GM12865 (cell line): ENCODE data around the gene LRRC72.

Experiments
- DNase-seq: peaks from one replicate; pipeline ENCODE4 v3.0.0; 2010; ENCODE audit warnings: low read depth
- H3K4me3 ChIP-seq: 2 replicates; pipeline ENCODE4 v1.5.1; 2011; ENCODE audit warnings: mild to moderate bottlenecking, low read depth, low read length, control low read depth
- TF ChIP-seq, protein P1 (sequence below): IDR thresholded peaks from 2 replicates; pipeline ENCODE4 v1.5.1; 2011; ENCODE audit warnings: low read length, control low read depth, low read depth, inconsistent platforms; ENCODE audit not compliant: insufficient read depth; ENCODE audit errors: missing control alignments

Gene LRRC72

DNA sequence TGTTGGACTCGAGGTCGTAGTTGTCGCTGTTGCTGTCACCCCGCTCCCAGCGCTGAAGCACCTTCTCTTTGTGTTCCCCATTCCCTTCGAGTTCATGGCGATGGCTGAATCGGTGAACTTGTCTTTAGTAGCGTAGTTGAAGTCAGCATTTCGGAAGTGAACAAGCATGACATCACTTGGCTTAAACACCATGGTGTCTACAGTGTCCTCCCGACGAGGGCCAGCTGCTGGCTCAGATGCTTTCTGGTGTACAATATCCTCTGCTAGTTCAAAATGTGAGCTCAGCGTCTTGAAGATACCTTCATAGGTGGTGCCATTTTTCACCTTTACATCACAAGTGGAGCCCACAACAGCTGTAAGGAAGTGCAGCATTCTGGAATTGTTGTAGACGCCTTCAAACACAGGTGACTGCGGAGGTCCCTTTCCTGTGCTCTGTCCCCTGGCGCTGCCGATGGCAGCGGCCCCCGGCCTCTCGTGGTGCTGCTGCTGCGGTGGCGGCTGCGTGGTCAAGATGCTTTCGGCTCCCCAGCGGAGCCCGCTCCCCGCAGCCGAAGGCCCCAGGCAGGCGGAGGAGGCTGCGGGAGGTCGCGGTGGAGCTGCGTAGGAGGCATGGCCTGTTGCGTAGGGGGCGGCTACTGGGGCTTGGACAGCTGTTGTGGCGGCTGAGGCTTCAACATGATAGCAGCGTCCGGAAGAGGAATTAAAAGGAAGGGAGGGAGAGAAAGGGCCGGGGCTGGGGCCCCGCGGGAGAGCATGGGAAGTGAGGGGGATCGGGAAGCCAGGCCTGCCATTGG lies 59.7 kb downstream of the LRRC72 start:
- H3K4me3 ChIP-seq = no peak overlapping the region
- TF ChIP-seq, protein P1, sequence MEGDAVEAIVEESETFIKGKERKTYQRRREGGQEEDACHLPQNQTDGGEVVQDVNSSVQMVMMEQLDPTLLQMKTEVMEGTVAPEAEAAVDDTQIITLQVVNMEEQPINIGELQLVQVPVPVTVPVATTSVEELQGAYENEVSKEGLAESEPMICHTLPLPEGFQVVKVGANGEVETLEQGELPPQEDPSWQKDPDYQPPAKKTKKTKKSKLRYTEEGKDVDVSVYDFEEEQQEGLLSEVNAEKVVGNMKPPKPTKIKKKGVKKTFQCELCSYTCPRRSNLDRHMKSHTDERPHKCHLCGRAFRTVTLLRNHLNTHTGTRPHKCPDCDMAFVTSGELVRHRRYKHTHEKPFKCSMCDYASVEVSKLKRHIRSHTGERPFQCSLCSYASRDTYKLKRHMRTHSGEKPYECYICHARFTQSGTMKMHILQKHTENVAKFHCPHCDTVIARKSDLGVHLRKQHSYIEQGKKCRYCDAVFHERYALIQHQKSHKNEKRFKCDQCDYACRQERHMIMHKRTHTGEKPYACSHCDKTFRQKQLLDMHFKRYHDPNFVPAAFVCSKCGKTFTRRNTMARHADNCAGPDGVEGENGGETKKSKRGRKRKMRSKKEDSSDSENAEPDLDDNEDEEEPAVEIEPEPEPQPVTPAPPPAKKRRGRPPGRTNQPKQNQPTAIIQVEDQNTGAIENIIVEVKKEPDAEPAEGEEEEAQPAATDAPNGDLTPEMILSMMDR = no peak
- no peak for DNase-seq

DNA sequence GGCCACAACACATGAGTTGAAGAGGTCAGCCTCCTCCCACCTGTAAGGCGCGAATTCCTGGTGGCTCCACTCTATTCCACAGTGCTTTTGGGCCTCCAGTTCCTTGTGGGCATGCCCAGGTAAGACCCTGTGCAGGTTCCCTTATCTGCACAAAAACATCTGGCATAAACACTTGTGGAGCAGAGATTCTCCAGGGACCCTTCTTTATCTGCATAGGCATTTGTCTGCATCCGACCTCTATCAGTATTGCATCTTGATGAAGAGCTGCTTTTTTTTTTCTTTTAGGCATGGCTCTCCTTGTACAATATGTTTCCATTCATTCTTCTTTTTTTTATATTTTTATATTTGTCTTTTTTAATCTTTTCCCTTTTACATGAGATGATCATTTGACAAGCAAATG lies 60.5 kb downstream of the LRRC72 start:
- DNase-seq = no peak
- TF ChIP-seq, protein P1 = no peak
- H3K4me3 ChIP-seq = no peak overlapping the region

DNA sequence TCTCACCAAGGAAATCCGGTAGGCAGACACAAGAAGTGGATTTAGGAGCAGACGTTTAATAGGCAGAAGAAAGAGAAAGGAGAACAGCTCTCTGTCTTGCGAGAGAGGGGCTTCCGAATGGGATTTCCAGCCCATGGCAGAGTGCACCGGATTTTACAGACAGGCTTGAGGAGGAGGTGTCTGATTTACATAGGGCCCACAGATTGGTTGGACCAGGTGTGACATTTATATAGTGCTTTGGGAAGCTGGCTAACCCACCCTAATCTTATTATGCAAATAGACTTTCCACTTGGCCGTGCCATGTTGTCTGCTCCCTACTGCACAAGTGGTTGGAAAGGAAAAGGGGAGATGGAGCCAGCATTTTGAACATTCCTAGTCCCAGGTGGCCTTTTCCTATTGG lies 61.2 kb downstream of the LRRC72 start:
- DNase-seq = no peak
- TF ChIP-seq, protein P1 = no peak
- H3K4me3 ChIP-seq = no peak overlapping the region

DNA sequence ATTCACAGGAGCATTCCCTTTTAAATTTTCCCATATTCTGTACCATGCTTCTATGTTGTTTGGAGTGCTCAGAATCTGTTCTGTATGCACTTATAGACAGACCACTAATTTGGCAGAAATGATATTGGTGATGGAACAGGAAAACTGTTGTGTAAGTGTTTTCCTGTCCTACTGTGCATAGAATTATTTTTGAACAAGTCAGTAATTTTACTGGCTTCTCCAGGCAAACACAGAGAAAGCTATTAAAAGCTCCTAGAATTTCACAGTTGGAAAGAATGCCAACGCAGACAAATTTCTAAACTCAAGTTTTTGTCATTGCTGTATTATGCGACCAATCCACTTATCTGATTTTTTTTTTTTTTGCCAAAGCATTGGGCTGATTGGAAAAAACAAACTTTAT lies 63.3 kb downstream of the LRRC72 start:
- TF ChIP-seq, protein P1 = no peak
- DNase-seq = no peak
- no peak overlapping the region for H3K4me3 ChIP-seq

DNA sequence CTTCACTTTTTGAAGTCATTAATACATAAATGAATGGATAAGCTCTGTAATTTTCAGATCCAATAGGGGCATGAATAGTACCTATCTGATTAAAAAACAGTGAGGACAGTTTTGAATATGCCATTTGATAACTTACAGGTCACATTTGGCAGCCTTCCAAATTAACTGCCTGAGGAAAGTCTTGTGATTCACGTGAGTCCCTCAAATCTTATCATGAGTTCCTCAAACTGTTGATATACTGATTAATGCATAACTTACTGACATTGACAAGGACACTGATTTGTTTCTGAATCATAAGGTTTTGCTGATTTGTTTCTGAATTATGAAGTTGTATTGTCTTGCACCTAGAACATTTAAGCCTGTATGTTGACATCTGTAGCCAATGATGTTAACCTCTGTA lies 63.8 kb downstream of the LRRC72 start:
- TF ChIP-seq, protein P1 = no peak
- DNase-seq = no peak
- H3K4me3 ChIP-seq = no peak overlapping the region

DNA sequence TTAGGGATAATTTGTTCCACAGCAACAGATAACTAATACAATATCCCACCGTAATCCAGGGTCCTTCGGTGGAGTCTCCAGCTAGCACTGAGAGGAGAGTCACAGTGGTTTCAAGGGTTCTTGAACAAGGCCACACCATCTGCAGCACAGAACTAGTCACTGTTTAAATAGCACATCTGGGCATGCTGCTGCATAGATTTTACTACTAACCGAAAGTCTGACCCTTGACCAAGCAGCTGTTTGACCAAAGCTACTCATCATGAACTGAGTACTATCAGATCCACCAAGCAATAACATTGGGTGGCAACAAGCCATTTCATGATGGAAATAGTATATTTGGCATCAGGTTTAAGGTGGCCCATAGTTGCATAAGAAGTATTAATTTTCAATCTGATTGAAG lies 65.8 kb downstream of the LRRC72 start:
- TF ChIP-seq, protein P1 = no peak
- no peak overlapping the region for H3K4me3 ChIP-seq
- DNase-seq = no peak

DNA sequence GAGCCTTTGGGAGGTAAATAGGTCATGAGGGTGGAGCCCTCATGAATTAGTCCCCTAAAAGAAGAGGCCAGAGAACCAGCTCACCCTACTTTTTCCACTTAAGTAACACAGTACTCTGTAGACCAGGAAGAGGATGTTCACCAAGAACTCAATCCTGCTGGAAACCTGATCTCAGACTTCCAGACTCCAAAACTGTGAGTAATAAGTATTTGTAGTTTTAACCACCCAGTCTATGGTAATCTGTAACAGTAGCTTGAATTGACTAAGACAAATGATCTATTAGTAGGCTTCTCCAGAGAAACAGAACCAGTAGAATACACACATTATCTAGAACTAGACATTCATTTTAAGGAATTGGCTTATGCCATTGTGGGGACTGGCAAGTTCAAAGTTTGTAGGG lies 67.4 kb downstream of the LRRC72 start:
- no peak for DNase-seq
- TF ChIP-seq, protein P1 = no peak
- H3K4me3 ChIP-seq = no peak overlapping the region
